HAP-1 (cell line): Measurements from ENCODE around the gene ASPSCR1.
"Not testable (repeated sequence)": the region's sequence is repeated elsewhere in the genome, so short reads cannot be mapped to it uniquely, and the experiment has no call there.

Experiments used
- DNase-seq, 2 experiments: peaks; one replicate each; pipeline ENCODE4 v3.0.0-alpha.2; 2016 to 2020; ENCODE audit warnings: low spot score in 2 of 2
- H3K27me3 ChIP-seq: fragments of 250-450 bp; sonication (Bioruptor Pico); 2 replicates; pipeline ENCODE4 v1.5.1; 2020; ENCODE audit warnings: low read depth, mild to moderate bottlenecking, moderate library complexity
- H3K36me3 ChIP-seq: fragments of 250-450 bp; sonication (Bioruptor Pico); replicated peaks from 2 replicates; pipeline ENCODE4 v1.5.1; 2020; ENCODE audit warnings: mild to moderate bottlenecking
- H3K4me1 ChIP-seq: fragments of 250-450 bp; sonication (Bioruptor Pico); 2 replicates; pipeline ENCODE4 v1.5.1; 2020; ENCODE audit warnings: mild to moderate bottlenecking
- H3K4me3 ChIP-seq: fragments of 250-450 bp; sonication (Bioruptor Pico); 2 replicates; pipeline ENCODE4 v1.5.1; 2020; ENCODE audit warnings: mild to moderate bottlenecking, moderate library complexity
- H3K9me3 ChIP-seq: fragments of 250-450 bp; sonication (Bioruptor Pico); 2 replicates; pipeline ENCODE4 v1.5.1; 2020; ENCODE audit warnings: mild to moderate bottlenecking, moderate library complexity
- in situ Hi-C: fragments of 300-500 bp; cut with MboI; formaldehyde crosslinking; loops from 3 replicates; pipeline ENCODE4 v1.14.3; 2020; ENCODE audit warnings: low sequenced_read_pairs, inconsistent platforms, mixed read lengths

Gene ASPSCR1

GRCh38 chr17:82035956-82036633 is 58.7 kb downstream of the ASPSCR1 start:
- peaks cover 7% of the 10 kb centered on the region for H3K4me1 ChIP-seq
- no peak for DNase-seq
- no peaks in the 10 kb centered on the region for H3K9me3 ChIP-seq
- in situ Hi-C loops: no loop called here
- no peaks in the 10 kb centered on the region for H3K27me3 ChIP-seq
- H3K4me3 ChIP-seq: peak overlapping the region; percentile 84
- H3K36me3 ChIP-seq: peaks cover 29% of the 10 kb centered on the region

GRCh38 chr17:82036634-82037091 is 59.2 kb downstream of the ASPSCR1 start:
- Histone ChIP-seq H3K4me3 (peak overlapping the region; percentile 84), H3K36me3 (peaks cover 29% of the 10 kb centered on the region), H3K9me3 (no peaks in the 10 kb centered on the region; the same call in 1 of the 2 replicates), H3K4me1 (peaks cover 12% of the 10 kb centered on the region), H3K27me3 (no peaks in the 10 kb centered on the region)
- no peak for DNase-seq
- in situ Hi-C loops: no loop called here

GRCh38 chr17:82037092-82037888 is 59.9 kb downstream of the ASPSCR1 start, which contains the start of gene DCXR:
Gene DCXR, minus strand, starts transcription at chr17:82037697. Its CDS starts 15 bp downstream, at chr17:82037682.
- Histone ChIP-seq H3K4me3 (peak within 1 kb of the TSS; percentile 84), H3K4me1 (peaks cover 12% of the 10 kb centered on the region), H3K36me3 (peaks cover 29% of the 10 kb centered on the region), H3K27me3 (no peaks in the 10 kb centered on the region), H3K9me3 (no peaks in the 10 kb centered on the region; the same call in 1 of the 2 replicates)
- DNase-seq: peak; percentile 94 to 99
- in situ Hi-C loops: no loop called here

GRCh38 chr17:82037889-82038195 is 60.4 kb downstream of the ASPSCR1 start:
- Histone ChIP-seq H3K4me3 (peak overlapping the region; percentile 84), H3K27me3 (no peaks in the 10 kb centered on the region), H3K9me3 (no peaks in the 10 kb centered on the region; the same call in 1 of the 2 replicates), H3K36me3 (peaks cover 26% of the 10 kb centered on the region), H3K4me1 (peaks cover 9% of the 10 kb centered on the region)
- no peak for DNase-seq
- in situ Hi-C loops: no loop called here

DNA sequence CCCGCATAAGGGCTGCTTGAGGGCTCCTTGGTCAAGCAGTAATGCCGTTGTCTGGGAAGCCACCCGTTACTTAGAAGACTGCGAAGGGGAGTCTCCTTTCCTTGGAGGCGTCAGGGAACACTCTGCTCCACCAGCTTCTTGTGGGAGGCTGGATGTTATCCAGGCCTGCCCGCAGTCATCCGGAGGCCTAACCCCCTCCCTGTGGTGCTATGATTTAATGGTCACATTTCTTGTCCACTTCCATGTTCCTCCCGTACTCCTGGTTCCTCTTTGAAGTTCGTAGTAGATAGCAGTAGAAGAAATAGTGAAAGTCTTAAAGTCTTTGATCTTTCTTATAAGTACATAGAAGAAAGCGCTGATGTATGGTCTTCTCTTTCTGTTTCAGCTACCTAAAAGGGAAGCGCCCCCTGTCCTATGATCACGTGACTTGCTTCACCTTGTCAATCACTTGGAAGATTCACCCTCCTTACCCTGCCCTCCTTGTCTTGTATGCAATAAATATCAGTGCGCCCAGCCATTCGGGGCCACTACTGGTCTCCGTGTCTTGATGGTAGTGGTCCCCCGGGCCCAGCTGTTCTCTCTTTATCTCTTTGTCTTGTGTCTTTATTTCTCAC is 61.5 kb downstream of the ASPSCR1 start:
- H3K4me3 ChIP-seq, H3K27me3 ChIP-seq, H3K4me1 ChIP-seq, in situ Hi-C loops, DNase-seq, H3K9me3 ChIP-seq: not testable (repeated sequence)
- peaks cover 20% of the 10 kb centered on the region for H3K36me3 ChIP-seq

GRCh38 chr17:82039695-82040299 is 62.4 kb downstream of the ASPSCR1 start:
- H3K4me1 ChIP-seq: peaks cover 8% of the 10 kb centered on the region
- peaks cover 20% of the 10 kb centered on the region for H3K36me3 ChIP-seq
- H3K9me3 ChIP-seq: no peaks in the 10 kb centered on the region; the same call in 1 of the 2 replicates
- DNase-seq: no peak
- H3K4me3 ChIP-seq: no peak overlapping the region
- in situ Hi-C loops: no loop called here
- H3K27me3 ChIP-seq: no peaks in the 10 kb centered on the region

GRCh38 chr17:82041144-82041814 is 63.9 kb downstream of the ASPSCR1 start:
- Histone ChIP-seq H3K36me3 (peaks cover 8% of the 10 kb centered on the region), H3K9me3 (no peaks in the 10 kb centered on the region; the same call in 1 of the 2 replicates), H3K4me1 (peaks cover 8% of the 10 kb centered on the region), H3K27me3 (no peaks in the 10 kb centered on the region), H3K4me3 (no peak overlapping the region)
- in situ Hi-C loops: no loop called here
- DNase-seq: peak; percentile 56 to 67

DNA sequence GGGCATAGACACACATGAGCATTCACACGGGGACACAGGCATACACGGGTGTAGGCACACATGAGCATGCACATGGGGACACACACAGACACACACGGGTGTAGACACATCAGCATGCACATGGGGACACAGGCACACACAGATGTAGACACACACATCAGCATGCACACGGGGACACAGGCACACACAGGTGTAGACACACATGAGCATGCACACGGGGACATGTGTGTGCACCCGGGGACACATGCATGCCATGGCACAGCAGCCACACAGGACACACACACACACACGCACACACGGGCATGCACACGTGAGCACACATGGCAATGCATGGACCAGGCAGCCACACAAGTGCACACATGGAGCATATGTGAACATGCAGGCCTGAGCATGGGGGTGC is 65.2 kb downstream of the ASPSCR1 start:
- in situ Hi-C loops: no loop called here

GRCh38 chr17:82043507-82043906 is 66.1 kb downstream of the ASPSCR1 start:
- Histone ChIP-seq H3K4me1 (peaks cover 4% of the 10 kb centered on the region; the same call in 1 of the 2 replicates), H3K9me3 (no peaks in the 10 kb centered on the region; the same call in 1 of the 2 replicates), H3K27me3 (no peaks in the 10 kb centered on the region), H3K36me3 (no peaks in the 10 kb centered on the region; the same call in none of the 2 replicates), H3K4me3 (no peak overlapping the region)
- in situ Hi-C loops: no loop called here
- no peak for DNase-seq

More for the DNA sequence above, 65.2 kb downstream of the ASPSCR1 start:
- Histone ChIP-seq H3K4me1 (peaks cover 8% of the 10 kb centered on the region), H3K36me3 (no peaks in the 10 kb centered on the region), H3K4me3 (no peak overlapping the region), H3K9me3 (no peaks in the 10 kb centered on the region; the same call in 1 of the 2 replicates), H3K27me3 (no peaks in the 10 kb centered on the region)
- DNase-seq: no peak

DNA sequence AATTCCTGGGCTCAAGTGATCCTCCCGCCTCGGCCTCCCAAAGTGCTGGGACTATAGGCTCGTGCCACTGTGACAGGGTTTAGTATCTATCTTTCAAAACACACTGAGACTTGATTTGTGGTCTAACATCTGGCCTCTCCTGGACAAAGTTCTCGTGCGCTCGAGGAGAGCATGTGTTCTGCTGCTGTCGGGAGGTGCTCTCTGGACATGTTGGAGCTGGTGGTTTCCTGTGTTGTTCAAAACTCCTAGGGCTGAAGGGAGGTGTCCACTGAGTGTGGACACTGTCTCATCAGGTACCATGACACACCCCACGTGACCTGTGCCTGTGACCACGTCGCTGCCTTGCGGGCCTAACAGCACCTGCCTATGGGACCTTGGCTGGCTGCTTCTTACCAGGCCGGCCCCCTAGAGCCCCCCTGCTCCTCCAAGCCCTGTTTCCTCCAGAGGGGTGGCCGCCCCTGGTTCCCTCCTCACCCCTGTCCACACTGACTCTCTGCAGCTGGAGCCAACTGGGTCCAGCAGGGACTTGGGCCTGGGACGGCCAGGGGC is 68.6 kb downstream of the ASPSCR1 start:
- H3K4me1 ChIP-seq: peaks cover 7% of the 10 kb centered on the region; the same call in 1 of the 2 replicates
- no peaks in the 10 kb centered on the region; the same call in 1 of the 2 replicates for H3K9me3 ChIP-seq
- peaks cover 7% of the 10 kb centered on the region for H3K36me3 ChIP-seq
- no peaks in the 10 kb centered on the region for H3K27me3 ChIP-seq
- no peak for DNase-seq
- in situ Hi-C loops: no loop called here
- no peak overlapping the region for H3K4me3 ChIP-seq

GRCh38 chr17:82046903-82047302 is 69.5 kb downstream of the ASPSCR1 start:
- peaks cover 3% of the 10 kb centered on the region; the same call in 1 of the 2 replicates for H3K4me1 ChIP-seq
- in situ Hi-C loops: no loop called here
- H3K36me3 ChIP-seq: peaks cover 7% of the 10 kb centered on the region
- DNase-seq: no peak
- no peak overlapping the region for H3K4me3 ChIP-seq
- H3K27me3 ChIP-seq: no peaks in the 10 kb centered on the region
- no peaks in the 10 kb centered on the region for H3K9me3 ChIP-seq

DNA sequence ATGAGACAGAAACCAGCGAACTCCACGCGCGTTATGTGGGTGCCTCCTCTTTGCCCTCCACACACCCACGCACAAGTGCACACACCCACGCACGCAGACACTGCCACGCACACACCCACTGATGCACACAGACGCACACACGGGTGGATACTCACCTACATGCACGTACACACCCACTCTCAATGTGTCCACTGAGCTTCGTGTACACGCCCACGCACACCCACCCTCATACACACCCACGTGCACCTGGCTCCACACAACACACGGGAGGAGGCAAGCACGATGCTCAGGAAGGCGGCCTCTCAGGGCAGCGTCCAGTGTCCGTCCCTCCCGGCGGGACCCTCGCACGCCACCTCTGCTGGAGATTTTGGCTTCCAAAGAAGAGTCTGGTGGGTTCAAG is 70.0 kb downstream of the ASPSCR1 start:
- H3K4me3 ChIP-seq: no peak overlapping the region
- in situ Hi-C loops: no loop called here
- peaks cover 3% of the 10 kb centered on the region; the same call in 1 of the 2 replicates for H3K4me1 ChIP-seq
- no peaks in the 10 kb centered on the region for H3K9me3 ChIP-seq
- no peaks in the 10 kb centered on the region for H3K27me3 ChIP-seq
- peaks cover 7% of the 10 kb centered on the region for H3K36me3 ChIP-seq
- no peak for DNase-seq
